Activated CD8-positive, alpha-beta memory T cell treated with anti-CD3 and anti-CD28 coated beads, Interleukin-2, amount 50 U/mL, for 24 hours (primary cell): ENCODE results near the gene PLA2G2F.
A peak's percentile ranks its signal among the peaks of the same experiment; 100 is the strongest.

ENCODE experiments used
- DNase-seq: peaks from one replicate; pipeline ENCODE4 v3.0.0-alpha.2; 2020; ENCODE audit errors: extremely low read depth

PLA2G2F gene, protein sequence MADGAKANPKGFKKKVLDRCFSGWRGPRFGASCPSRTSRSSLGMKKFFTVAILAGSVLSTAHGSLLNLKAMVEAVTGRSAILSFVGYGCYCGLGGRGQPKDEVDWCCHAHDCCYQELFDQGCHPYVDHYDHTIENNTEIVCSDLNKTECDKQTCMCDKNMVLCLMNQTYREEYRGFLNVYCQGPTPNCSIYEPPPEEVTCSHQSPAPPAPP

DNA sequence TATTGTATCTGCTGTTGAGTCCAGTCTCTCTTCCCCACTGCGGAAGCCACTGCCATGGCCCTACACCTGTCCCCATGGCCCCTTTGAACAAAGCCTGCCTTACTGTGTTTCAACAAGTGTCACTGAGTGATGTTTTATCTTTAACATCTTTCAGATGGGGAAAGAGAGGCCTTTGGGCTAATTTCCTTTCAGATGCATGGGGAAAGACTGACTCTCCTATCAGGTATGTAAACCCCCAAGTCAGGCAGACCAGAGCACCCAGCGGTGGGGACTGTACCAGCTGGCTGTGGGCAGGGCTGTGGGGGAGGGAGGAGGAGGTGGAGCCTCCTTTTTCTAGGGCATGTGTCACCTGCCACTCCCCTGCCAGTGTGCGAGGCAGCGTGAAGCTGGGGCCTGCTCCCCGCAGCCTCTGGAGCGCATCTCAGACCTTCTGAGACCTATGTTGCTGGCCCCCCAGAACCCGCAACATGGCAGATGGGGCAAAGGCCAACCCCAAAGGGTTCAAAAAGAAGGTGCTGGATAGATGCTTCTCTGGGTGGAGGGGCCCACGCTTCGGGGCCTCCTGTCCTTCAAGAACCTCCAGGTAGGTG, at the start of gene PLA2G2F:
TSS of gene PLA2G2F (plus strand) at position 363 of the 590 bp plus-strand sequence. CDS start at position 468, 105 bp downstream.
- no peak for DNase-seq

DNA sequence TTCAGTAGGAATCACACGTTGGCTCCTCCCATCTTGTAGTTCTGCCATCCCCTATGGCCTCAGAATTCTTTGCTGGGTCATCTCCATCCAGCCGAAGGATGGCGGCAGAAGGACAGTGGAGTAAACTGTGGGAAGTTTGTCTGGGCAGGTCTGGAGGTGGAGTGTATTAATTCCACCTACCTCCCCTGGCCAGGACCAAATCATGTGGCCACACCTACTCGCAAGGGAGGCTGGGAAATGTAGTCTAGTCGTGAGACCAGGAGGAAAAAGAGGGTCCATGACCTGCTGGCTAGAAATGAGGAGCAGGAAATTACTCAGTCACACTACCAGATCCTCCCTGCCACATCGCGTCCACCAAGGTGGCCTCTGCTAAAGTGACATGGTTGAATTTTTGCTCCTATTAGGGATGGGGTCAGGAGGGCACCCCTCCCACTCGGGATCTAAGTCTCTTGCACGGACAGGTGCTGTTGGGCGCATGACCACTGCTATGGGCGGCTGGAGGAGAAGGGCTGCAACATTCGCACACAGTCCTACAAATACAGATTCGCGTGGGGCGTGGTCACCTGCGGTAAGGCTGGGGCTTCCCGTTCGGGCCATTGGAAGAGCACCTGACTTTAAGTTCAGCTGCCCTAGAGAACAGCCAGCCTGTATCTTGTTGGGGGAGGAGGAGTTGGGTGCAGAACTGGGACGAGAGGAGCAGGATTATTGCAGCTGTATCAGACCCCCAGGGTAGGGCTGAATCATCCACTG, 49.6 kb upstream of the PLA2G2F start:
- no peak for DNase-seq

DNA sequence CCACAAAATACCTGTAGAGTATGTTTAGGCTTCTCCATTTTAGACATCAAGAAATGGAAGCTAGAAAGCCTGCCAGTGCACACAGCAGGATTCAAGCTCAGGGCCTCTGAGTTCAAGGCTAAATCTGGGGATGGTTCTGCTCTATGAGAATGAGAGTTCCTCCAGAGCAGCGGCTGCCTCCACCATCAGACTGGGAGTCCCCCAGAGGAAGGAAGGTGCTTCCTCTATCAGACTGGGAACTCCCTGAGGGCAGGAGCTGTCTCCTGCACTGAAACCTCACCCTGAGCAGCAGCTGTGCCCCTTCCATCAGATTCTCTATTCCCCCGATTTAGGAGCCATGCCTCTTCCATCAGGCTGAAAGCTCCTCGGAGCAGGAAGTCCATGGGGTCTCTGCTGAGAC, 49.0 kb upstream of the PLA2G2F start:
- no peak for DNase-seq

DNA sequence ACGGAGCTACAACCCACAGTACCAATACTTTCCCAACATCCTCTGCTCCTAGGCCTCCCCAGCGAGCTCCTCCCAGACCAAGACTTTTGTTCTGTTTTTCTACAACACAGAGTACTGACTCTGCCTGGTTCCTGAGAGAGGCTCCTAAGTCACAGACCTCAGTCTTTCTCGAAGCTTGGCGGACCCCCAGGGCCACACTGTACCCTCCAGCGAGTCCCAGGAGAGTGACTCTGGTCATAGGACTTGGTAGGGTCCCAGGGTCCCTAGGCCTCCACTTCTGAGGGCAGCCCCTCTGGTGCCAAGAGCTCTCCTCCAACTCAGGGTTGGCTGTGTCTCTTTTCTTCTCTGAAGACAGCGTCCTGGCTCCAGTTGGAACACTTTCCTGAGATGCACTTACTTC, 48.5 kb upstream of the PLA2G2F start:
- DNase-seq = no peak

DNA sequence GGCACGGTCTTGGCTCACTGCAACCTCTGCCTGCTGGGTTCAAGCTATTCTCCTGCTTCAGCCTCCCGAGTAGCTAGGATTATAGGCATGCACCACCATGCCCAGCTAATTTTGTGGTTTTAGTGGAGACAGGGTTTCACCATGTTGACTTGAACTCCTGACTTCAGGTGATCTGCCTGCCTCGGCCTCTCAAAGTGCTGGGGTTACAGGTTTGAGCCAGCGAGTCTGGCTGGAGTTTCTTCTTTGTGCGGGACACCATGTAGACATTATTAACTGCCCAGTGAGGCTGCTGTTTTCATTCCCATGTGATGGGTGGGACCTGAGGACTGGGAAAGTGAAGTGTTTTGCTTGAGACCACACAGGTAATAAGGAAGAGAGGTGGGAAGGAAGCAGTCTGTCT, 45.8 kb upstream of the PLA2G2F start:
- no peak for DNase-seq

DNA sequence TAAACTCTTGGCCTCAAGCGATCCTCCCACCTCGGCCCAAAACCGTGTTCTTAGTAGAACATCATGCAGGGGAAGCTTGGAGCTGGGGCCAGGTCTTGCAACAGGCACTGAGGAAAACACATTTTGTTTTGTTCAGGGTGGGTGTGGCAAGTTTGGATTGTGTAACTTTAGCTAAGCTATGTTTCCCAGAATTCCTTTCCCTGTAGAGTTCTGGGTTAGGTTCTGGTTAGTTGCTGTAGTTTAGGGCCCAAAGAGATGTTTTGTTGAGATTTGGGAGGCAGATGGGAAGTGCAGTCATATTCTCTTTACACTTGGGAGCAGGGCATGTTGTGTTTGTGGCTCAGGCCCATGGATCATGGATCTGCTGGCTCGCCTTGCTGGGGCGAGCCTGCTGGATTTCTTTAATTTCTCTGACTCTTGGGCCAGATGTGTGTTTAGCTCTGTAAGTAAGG, 45.2 kb upstream of the PLA2G2F start:
- no peak for DNase-seq

DNA sequence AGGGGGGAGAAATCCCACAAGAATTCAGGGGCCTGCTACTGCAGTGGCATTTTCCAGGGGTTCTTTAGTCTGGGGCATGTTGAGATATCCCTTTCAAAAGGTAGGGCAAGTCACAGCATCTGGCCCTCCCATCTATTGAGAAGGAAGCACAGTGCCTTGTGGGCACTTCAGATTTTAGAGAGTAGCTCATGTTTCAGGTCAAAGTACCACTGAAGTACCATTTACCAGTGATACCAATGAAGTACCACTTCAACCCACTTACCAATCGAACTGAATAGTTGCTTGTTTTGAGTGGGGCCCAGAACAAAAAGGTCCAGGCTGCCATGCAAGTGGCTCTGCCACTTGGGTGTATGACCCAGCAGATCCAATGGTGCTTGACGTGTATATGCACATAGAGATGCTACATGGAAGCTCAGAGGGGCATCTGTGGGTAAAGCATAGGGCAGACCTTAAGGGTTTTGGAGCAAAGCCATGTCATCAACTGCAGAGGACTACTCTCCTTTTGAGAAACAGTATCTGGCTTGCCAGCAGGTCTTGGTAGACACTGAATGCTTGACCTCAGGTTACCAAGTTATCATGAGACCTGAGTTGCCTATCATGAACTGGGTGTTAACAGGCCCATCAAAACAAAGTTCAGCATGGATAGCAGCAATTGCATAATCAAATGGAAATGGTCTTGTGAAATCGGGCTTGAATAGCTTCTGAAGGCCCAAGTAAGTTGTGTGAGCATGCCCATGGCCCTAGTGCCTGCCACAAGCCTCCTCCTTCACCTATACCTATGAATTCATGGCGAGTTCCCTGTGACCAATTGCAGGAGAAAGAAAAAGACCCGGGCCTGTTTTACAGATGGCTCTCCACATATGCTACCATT, 43.3 kb upstream of the PLA2G2F start:
- DNase-seq = no peak

DNA sequence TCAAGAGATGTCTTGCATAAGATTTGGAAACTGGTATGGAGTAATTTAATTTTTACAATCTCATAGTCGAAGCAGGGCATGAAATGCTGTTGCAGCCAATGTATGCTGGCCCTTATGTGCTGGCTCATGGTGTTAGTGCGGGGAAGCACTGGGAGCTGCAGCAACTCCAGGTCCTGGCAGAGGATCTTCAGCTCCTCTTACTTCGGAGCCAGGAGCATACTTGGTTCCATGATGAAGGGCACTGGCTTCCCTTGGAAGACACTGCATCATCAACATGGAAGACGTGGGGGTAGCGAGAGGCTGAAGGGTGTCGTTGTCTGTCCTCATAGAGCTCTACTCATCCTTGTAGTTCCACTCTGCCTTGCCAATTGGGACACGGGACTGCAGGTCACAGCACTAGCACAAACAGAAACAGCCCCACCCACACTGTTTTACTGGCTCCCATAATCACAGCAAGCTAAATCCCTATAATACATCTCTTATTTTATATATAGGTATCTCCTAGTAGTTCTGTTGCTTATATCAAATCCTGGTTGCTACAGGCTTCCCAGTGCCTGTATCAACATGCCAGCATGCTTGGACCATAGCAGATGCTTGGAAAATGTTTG, 42.2 kb upstream of the PLA2G2F start:
- no peak for DNase-seq

DNA sequence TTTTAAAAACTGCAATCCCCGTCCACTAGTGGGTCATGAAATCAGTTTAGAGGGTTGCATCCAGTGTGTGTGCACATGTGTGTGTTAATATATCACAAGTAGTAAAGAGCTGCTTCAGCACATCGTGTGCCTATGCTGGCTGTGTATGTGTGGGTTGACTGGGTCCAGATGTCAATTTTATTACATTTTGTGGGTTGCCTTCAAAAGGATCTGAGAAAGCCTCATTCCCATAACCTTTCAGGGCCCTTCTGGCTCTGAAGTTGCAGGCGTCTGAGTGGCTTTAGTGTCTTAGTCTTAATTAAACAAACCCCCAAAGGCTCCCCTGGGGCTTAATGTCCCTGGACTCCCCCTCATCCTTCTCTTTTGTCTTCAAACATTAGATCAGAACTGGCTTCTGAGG, 39.6 kb upstream of the PLA2G2F start:
- no peak for DNase-seq

DNA sequence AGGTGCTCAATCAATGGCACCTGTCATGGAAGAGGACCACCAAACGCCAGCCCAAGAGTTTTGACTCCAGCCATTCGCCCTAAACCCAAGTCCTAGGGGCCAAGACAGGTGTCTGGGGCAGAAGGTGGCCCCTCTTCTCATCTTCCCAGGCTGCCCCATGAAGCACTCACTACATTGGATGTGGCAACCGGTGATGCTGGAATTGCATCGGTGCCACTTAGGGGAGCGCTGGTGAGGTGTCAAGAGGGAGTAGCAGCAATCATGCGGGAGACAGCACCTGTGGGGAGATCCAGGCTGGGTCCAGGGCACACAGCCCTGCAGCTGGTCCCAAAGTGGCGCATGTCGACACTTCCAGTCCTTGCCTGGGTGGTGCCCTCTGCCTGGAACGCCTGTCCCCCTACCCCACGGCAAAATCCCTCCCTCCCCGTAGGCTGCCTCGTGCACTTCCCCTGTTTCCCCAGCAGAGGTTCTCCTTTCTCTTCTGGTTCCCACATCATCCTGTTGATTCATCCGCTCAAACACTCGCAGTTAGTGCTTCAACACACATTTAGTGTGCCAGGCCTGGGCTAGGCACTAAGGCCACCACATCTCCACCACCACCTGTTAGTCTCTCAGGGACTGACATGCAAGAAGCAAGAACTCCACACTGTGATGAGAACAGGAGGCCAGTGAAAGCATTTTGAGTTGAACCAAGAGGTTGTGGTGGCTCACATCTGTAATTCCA, 38.3 kb upstream of the PLA2G2F start:
- peak; percentile 5 for DNase-seq

DNA sequence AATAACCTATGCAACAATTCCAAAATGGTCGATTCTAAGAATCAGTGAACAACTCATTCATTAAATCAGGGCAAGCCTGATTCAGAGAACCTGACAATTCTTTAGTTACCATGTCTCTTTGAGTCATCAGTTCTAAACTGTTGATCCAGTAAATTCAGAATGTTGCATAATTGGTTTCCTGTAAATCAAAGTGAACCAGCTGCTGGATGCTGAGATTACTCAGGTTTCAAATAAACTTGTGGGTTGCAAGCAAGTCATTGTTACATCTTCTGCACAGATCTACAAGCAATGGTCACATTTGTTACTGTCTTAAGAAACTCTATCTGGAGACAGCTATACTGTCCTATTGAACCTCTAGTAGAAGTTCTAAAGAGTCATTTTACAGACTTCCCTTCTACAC, 36.2 kb upstream of the PLA2G2F start:
- no peak for DNase-seq

DNA sequence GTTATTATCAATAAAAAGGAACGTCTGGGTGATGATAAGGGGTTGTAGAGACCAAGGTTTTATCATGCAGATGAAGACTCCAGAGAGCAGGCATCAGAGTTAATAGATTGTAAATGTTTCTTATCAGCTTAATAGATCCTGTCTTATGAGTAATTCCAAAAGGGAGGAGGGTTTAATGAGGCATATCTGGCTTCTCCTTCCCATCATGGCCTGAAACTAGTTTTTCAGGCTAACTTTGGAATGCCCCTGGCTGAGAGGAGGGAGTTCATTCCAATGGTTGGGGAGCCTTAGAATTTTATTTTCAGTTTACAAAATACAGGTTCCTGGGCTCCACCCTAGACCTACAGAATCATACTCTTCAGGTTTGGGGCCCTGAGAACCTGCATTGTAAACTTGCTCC, 33.3 kb upstream of the PLA2G2F start:
- no peak for DNase-seq

DNA sequence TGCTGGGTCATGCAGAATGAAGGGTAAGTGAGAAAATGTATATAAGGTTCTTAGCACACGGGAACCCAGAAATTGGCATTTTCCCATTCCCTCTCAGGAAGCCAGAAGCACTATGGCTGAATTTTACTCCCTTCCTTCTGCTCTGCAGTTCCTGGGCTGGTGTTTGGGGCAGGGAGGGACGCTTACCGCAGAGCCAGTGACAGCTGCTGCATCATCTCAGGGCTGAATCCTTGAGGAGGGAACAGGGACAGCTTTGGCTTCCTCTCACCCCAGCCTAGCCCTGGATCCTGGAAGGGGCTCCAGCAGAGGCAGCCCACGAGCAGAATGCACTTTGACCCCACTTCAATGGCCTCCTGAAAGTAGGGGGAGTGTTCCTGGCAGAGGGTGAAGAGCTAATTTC, 31.8 kb upstream of the PLA2G2F start:
- no peak for DNase-seq

DNA sequence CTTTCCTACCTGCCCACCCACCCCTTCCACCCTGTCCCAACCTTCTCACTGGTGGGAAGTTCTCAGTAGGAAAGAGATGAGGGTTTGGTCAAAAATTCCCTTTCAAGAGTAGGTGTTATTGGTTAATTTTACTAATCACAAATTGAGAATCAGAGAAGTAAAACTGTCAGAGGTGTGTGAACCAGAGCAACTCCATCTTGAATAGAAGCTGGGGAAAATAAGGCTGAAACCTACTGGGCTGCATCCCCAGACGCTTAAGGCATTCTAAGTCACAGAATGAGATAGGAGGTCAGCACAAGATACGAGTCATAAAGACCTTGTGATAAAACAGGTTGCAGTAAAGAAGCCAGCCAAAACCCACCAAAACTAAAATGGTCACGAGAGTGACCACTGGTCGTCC, 31.3 kb upstream of the PLA2G2F start:
- DNase-seq = no peak

DNA sequence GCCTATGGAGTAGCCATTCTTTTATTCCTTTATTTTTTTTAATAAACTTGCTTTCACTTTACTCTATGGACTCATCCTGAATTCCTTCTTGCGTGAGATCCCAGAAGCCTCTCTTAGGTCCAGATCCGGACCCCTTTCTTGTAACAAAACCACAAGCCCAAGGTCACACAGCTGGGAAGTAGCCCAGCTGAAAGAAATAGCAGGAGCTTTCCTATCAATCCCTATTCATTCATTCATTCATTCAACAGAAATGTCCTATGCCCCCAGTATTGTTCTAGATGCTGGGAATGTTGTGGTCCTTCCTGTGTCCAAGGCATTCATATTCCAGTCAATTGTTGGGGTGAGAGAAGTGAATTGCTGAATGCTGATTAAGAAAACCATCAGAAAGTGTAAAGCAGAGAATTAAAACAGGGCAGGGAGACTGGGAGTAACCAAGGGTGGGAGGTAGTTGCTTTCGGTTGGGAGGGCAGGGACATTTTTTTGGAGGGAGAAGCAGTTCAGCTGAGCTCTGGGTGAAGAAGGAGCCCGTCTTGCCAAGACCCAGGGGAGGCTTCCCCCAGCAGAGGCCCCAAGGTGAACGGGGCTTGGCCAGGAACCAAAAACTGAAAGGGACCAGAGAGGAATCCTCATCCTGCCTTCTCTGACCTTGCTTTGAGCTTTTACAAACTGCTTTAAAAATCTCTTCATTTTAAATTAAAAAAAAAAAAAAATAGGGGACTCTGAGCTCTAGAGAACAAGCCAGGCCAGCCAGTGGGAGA, 30.6 kb upstream of the PLA2G2F start:
- no peak for DNase-seq

DNA sequence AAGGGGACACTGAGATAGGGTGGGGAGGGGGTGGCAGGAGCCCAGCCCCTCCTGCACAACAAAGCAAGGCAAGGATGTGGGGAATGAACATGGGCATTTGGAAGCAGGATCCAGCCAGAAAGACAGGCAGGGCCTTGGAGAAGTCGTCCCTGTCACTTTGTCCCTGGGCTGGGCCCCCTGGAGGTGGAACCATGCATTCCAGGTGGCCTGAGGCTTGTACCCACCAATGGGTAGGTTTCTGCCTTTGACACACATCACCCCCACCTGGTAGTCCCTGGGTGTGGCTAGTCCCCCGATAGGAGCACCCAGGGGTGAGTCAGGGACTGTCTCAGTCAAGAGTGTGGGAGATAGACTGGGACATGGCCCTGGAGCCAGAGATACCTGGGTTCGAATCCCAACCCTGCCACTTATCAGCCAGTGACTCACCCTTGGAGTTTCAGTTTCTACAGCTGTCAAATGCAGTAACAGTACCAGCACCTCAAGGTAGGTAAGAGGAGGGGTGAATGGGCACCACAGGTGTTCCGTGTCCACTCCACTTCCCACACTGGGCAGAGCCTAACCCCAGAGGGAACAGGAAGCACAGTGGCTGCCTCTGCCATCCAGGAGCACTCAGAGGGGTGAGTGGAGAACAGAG, 29.8 kb upstream of the PLA2G2F start:
- DNase-seq = no peak

DNA sequence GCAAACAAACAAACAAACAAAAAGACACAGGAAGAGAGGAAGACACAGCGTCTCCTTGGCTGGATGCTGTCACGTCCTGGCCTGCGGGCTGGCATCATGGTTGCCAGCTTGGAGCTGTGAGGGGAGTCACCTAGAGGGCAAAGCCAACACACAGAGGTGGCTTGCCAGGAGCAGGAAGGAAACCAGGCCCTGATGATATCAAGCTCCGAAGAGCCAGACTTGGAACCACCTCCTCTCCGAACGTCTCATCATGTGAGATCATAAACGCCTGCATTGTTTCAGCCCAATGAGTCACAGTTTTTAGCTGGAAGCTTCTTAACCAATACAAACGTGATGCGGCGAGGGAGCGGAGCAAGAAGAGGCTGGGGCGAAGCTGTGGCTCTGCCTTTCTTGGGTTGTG, 28.4 kb upstream of the PLA2G2F start:
- DNase-seq = no peak

DNA sequence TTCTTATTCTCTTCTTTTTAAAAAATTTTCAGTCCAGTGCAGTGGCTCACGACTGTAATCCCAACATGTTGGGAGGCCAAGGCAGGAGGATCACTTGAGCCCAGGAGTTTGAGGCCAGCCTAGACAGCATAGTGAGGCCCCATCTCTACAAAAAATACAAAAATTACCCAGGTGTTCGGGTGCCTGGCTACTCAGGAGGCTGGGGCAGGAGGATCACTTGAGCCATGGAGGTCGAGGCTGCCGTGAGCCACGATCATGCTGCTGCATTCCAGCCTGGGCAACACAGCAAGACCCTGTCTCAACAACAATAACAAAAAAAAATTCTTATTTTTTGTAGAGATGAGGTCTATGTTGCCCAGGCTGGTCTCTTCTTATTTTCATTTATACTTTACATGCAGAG, 27.7 kb upstream of the PLA2G2F start:
- DNase-seq = no peak

DNA sequence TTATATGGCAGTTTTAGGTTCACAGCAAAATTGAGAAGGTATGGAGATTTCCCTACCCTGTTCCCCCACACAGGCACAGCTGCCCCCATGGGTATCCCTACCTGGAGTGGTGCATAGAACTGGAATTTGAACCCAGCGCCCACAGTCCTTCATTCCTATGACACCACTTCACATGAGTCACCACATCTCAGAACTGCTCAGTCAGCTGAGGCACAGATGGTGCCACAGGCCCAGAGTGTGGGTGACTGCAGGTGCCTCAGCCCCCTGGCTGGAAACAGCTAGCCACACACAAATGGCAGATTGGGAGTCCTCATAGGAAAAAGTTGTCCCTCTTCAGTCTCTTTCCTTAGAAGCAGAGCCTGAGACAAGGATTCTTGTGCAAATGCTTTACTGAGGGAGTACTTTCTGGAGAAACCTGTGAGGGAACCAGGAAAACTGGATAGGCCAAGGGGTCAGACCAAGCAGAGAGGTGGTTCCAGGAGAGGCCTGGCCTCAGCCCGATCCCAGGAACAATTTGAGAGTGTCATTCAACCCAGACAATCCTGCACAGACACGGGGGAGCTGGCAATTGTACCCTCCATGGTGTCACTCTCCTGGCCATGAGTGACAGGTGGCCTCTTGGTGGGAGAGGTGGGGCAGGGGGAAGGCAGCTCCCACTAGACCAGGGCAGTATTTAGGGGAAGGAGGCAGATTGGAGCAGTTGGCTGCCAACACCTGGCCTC, 26.7 kb upstream of the PLA2G2F start:
- DNase-seq = no peak
